GM10847 (cell line): Measurements from ENCODE around the gene IGFBP4.

ENCODE experiments used
- POLR2A ChIP-seq: IDR thresholded peaks from 2 replicates; pipeline ENCODE4 v1.6.1; 2011; ENCODE audit not compliant: insufficient read length; ENCODE audit errors: extremely low read depth

The IGFBP4 gene

DNA sequence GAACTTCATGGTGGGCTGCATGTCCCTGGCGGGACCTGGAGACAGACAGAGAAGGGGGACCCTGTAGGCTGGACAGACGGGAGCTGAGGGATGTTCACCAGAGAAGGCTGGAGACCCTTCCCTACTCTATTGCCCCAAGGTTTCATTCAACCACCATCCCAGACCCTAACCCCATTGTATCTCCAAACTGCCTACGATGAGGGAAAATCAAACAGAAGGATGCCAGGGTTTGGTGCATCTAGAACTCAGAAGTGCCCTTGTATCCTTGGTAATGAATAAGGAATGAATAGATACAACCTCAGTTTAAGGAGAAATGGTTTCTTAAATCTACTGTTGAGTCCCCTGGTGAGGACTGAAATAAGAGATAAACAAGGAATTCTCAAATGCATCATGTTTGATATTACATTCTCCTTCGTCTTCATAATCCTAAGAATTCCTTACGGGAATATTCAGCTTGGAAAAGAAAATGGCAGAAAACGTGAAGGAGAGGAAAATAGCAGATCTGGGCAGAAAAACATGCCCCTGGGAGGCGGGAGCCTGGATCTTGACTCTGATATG, 41.8 kb downstream of the IGFBP4 start:
- no peak for TF ChIP-seq POLR2A

DNA sequence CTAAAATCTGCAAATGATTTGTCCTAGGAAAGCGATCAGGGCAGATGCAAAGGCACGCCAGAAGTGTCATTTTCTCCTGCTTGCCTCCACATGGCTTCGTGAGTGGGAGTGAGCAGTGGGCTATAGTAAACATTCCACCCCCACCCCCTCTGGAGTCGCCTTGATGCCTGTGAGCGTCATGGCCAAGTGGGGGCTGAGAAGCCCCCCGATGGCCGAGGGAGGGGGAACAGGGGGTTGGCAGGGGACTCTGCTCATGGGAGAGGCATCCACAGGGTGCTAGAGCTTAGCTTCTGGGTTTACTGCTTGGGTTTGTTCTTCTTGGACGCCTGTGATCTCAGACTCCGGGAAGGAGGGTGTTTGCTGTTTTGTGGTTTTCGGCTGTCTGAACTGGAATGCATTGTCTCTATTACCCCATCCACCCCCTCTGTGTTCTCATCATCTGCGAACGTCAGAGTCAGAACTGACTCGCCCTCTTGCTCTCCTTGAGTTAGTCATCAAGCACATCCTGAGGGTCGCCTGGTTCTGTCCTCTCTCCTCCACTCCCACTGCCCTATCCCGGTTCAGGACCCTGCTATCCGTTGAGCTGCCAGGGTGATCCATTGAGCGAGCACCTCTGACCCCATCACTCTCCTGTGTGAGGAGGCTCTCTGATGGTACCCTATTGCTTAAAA, 42.7 kb downstream of the IGFBP4 start:
- no peak for TF ChIP-seq POLR2A

DNA sequence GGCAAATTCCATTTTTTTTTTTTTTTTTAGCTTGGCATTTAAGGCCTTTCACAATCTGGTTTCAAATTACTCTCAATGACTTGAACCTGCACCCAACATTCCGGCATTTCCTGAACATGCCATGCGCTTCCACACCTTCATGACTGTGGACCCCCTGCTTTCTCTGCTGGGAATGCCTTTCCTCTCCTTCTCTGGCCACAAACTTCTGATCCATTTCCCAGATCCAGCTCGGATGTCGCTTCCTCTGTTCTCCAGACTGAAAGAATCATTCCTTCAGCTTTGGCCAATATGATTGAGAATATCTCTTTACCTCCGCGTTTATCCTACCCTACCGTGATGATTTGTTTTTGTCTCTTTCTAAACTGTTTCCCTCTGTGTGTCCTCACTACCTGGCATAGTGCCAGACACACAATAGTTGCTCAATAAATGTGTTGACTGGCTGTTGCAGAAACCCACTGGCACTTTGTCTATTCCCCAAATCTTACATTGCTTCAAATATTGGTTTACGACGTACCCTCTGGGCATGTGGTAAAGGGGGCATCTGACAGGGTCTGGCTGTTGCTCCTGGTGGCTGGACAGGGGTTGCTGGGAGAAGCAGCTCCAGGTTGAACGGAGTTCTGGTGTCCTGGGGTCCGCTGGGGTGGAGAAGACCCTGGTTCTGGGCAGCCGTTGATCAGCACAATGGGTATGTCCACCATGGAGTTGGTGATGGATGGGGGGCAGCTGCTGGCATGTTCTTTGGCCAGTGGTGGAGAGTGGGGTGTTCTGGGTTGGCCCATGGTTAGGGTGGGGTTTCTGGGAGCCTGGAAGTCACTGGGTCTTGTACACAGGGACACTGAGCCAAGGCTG, 43.5 kb downstream of the IGFBP4 start:
- TF ChIP-seq POLR2A: no peak

DNA sequence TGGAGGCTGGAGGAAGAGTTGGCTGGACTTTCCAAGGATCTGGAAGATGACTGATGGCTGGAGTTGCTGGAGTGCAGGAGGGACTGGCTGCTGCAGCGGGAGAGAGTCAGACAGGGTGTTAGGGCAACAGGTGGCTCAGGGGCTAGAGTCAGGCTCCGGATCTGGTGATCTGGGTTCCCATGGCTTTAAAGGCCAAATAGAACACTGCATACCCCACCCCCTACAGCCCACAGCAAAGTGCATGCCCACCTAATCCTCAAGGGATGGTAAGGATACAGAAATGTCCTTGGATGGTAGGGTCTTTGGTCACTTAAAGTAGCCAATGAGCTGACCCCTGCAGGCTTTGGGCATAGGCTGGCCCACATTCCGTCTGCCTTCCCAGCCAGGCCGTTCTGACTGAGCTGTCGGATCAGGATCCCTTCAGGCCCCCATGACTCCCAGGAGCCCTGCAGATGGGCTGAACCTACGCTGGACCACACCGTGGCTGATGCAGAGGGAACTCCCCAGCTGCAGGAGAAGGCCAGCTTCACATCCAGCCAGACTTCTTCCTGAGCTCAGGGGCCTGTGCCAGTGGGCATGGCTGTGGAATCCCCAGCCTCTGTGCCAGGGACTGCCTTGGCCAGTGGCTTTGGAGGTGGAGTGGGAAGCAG, 44.2 kb downstream of the IGFBP4 start:
- no peak for TF ChIP-seq POLR2A

DNA sequence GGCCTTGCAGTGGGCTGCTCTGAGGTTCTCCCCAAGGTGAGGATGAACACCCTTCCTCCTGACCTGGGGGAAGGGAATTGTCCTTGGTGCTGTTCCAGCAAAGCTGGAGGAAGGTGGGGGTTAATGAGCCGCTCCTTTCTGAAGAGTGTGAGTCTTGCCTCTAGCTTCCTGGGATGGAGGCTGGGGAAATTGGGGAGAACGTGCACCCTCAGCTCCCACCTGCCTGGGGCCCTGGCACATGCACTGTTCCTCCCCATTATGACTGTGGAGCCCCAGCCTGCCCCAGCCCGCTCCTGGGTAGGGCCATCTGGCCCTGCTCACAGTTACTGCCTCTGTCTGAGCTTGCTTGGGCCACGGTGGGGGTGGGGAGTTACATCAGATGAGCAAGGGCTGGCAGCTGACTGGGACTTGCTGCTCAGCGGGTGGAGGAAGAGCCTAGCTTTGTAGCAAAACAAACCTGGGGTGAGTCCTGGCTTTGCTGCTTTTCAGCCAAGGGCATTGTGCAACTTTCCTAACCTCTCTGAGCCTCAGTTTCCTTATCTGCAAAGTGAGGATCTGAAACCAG, 47.1 kb downstream of the IGFBP4 start:
- no peak for TF ChIP-seq POLR2A

DNA sequence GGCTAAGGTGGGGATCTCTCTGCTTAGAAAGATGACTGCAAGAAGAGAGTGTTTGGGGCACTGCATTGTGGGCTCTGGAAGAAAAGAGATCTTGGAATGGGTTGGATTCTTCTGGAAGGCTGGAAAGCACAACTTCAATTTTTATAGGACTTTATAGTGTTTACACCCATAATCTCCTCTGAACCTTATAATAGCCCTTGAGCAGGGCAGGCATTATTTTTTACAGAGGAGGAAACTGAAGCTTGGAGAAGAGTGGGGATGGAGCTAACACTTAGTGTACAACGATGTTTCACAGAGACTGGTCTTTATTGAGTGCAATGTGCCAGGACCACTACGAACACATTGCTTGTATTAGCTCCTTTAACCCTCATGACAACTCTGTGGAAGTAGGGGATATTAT, 47.7 kb downstream of the IGFBP4 start:
- no peak for TF ChIP-seq POLR2A

DNA sequence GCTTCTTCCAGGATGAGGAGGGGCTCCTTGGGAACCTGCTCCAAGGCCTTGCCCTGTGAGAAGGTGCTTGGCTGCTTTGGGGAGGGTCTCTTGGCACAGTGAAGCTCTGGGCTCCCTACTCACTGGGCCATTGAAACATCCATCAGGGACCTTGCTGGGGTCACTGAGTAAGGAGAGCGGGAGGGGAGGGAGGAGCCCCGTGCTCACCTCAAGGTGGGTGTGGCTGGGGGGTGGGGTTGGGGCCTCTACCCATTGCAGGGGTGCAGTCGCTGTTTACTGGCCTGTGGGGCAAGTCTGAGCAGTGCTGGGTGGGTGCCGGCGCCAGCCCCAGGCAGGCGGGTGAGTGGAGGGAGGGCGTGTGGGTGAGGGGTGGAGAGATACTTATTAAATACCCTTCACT, 48.2 kb downstream of the IGFBP4 start:
- no peak for TF ChIP-seq POLR2A

- TF ChIP-seq POLR2A: no peak
These were observed 50.4 kb downstream of the IGFBP4 start for GRCh38 chr17:40493697-40494096.

DNA sequence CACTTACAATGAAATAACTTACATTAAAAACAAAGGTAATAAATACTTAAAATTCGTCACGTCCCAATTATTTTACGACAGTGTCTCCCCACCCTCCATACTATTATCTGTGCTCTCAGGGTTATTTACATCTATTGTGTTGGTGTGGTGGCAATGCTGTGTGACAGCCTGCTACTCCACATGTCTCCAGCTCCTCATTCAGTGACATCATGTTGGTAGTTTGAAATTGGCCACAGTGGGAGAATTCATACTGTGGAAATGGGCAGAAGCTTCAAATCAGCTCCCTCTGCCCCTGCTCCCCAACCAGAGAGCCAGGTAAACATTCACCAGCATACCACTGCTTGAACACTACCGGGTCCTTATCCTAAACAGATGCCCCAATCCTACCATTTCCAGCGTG, 51.9 kb downstream of the IGFBP4 start:
- no peak for TF ChIP-seq POLR2A

DNA sequence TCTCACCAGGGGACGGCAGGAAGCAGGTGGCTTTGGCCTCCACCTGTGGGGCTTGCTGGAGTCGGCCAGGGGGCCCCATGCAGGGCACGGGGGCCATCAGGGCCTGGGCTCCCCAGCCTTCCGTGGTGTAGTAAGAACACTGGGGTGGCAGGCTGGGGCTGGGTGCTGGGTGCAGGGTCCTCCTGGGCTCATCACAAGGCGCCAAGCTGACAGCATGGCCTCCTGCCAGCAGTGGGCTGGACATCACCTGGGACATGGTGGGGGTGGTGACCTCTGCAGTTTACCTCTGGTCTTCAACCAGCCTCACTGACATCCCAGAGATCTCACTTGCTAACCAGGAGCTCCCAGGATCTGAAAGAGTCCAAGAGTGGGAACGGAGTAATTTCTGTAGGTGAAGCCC, 52.9 kb downstream of the IGFBP4 start:
- TF ChIP-seq POLR2A: no peak

GRCh38 chr17:40496634-40497420, 53.6 kb downstream of the IGFBP4 start:
- TF ChIP-seq POLR2A: no peak

GRCh38 chr17:40497695-40498094, 54.4 kb downstream of the IGFBP4 start:
- TF ChIP-seq POLR2A: no peak

- TF ChIP-seq POLR2A: no peak
These were observed 55.2 kb downstream of the IGFBP4 start for GRCh38 chr17:40498281-40499084.
